Measurements from ENCODE around the gene MYCBPAP. TPM values are rescaled to one million over a fixed set of nuclear protein-coding genes. Genes with fewer than 3 reads are reported as not detected.

The MYCBPAP gene
- total RNA-seq, 1 experiment from 2014 or later: 0.52 TPM

DNA sequence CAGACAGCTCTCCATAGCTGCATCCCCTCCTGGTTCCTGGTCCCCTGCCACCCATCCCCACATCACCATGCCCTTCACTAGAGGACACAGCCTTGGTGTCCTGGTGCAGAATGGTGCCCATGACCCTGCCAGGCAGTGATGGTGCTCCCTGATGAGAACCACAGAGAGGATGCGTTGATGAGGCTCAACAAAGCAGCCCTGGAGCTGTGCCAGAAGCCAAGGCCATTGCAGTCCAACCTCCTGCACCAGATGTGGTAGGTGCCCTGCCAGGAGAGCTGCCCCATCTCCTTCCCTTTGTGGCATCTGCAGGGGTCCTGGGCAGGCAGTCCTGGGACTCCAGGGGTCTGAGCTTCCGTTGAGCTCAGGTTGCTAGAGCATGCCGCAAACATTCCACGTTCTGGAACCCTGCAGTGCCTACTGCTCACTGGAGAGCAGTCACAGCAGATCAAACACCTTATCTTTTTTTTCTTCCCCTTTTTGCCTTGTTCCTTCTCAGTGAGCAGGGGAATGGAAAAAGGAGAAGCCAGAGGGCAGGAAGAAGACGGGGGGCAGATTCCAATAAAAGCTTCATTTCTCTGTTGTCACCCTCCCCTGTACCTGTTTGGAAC lies 19.0 kb downstream of the MYCBPAP start:
- peaks cover 7% of the 10 kb centered on the region for H3K36me3 Mint-ChIP-seq (ENCODE audit: insufficient read depth, unreplicated experiment)
- H3K4me1 Mint-ChIP-seq (ENCODE audit: low read depth, unreplicated experiment): peaks cover 15% of the 10 kb centered on the region
- H3K27me3 Mint-ChIP-seq (ENCODE audit: unreplicated experiment): peaks cover 20% of the 10 kb centered on the region
- no peak for DNase-seq
- BruUV-seq (replicated peaks): no TSS peak
- intact Hi-C loops (cut with micrococcal nuclease; ENCODE audit: unreplicated experiment): no loop called here
- no peak overlapping the region for H3K27ac Mint-ChIP-seq (ENCODE audit: unreplicated experiment)
- CTCF ChIA-PET: interaction anchor here (0.6 kb wide), 1 partner anchor 232 kb away, joined by 6 read pairs; no protein-coding TSS in a partner anchor
- TF ChIP-seq CTCF (IDR thresholded peaks at IDR 0.05; ENCODE audit: unreplicated experiment): no peak
- no peaks in the 10 kb centered on the region for H3K9me3 Mint-ChIP-seq (ENCODE audit: low read depth, unreplicated experiment)
- no peak overlapping the region for H3K4me3 Mint-ChIP-seq (ENCODE audit: low read depth, unreplicated experiment)

- CTCF ChIA-PET: interaction anchor here (0.6 kb wide), 2 partner anchors 130 to 231 kb away, joined by 3 to 6 read pairs; no protein-coding TSS in a partner anchor
- no peaks in the 10 kb centered on the region for H3K9me3 Mint-ChIP-seq (ENCODE audit: low read depth, unreplicated experiment)
- H3K27ac Mint-ChIP-seq (ENCODE audit: unreplicated experiment): no peak overlapping the region
- BruUV-seq (replicated peaks): no TSS peak
- no peak for DNase-seq
- intact Hi-C loops (cut with micrococcal nuclease; ENCODE audit: unreplicated experiment): no loop called here
- TF ChIP-seq CTCF (IDR thresholded peaks at IDR 0.05; ENCODE audit: unreplicated experiment): no peak
- peaks cover 15% of the 10 kb centered on the region for H3K36me3 Mint-ChIP-seq (ENCODE audit: insufficient read depth, unreplicated experiment)
- H3K4me3 Mint-ChIP-seq (ENCODE audit: low read depth, unreplicated experiment): no peak overlapping the region
- peaks cover 20% of the 10 kb centered on the region for H3K27me3 Mint-ChIP-seq (ENCODE audit: unreplicated experiment)
- H3K4me1 Mint-ChIP-seq (ENCODE audit: low read depth, unreplicated experiment): peaks cover 16% of the 10 kb centered on the region
Measured at GRCh38 chr17:50527949-50528474, 19.8 kb downstream of the MYCBPAP start.

DNA sequence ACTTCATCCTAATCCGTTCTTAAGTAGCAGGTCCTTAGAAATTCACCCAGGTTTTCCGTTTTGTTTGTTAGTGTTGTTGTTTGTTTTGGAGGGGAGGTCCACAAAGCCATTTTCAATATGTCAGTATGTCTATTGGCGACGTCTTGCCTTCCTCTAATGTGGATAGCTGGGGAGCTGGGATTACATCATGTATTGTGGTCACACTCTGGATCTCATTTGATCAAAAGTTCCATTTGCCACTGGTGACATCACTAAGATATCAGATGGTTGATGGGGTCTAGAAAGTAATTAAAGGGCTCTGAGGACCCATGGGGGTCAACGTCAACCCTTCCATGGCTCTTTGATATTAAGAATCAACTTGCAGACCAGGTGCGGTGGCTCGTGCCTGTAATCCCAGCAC lies 21.6 kb downstream of the MYCBPAP start:
- intact Hi-C loops (cut with micrococcal nuclease; ENCODE audit: unreplicated experiment): loop anchor here (5.0 kb wide), 1 partner anchor 33 kb away; no protein-coding TSS in a partner anchor
- DNase-seq: no peak
- no peak for TF ChIP-seq CTCF (IDR thresholded peaks at IDR 0.05; ENCODE audit: unreplicated experiment)
- BruUV-seq (replicated peaks): no TSS peak
- peaks cover 34% of the 10 kb centered on the region for H3K4me1 Mint-ChIP-seq (ENCODE audit: low read depth, unreplicated experiment)
- H3K27ac Mint-ChIP-seq (ENCODE audit: unreplicated experiment): no peak overlapping the region
- peaks cover 20% of the 10 kb centered on the region for H3K27me3 Mint-ChIP-seq (ENCODE audit: unreplicated experiment)
- H3K4me3 Mint-ChIP-seq (ENCODE audit: low read depth, unreplicated experiment): no peak overlapping the region
- H3K36me3 Mint-ChIP-seq (ENCODE audit: insufficient read depth, unreplicated experiment): peaks cover 33% of the 10 kb centered on the region
- CTCF ChIA-PET: no interaction called here
- no peaks in the 10 kb centered on the region for H3K9me3 Mint-ChIP-seq (ENCODE audit: low read depth, unreplicated experiment)

GRCh38 chr17:50531428-50532025 lies 23.3 kb downstream of the MYCBPAP start:
- Mint-ChIP-seq H3K27me3 (ENCODE audit: unreplicated experiment) (peaks cover 20% of the 10 kb centered on the region), H3K4me1 (ENCODE audit: low read depth, unreplicated experiment) (peaks cover 47% of the 10 kb centered on the region), H3K36me3 (ENCODE audit: insufficient read depth, unreplicated experiment) (peaks cover 41% of the 10 kb centered on the region), H3K9me3 (ENCODE audit: low read depth, unreplicated experiment) (no peaks in the 10 kb centered on the region), H3K4me3 (ENCODE audit: low read depth, unreplicated experiment) (peak overlapping the region; percentile 85), H3K27ac (ENCODE audit: unreplicated experiment) (peak overlapping the region; percentile 63)
- no peak for DNase-seq
- CTCF ChIA-PET: interaction anchor here (0.7 to 1.1 kb wide), 2 partner anchors 16 to 388 kb away, joined by 6 read pairs; no protein-coding TSS in a partner anchor
- BruUV-seq (replicated peaks): no TSS peak
- intact Hi-C loops (cut with micrococcal nuclease; ENCODE audit: unreplicated experiment): loop anchor here (1.0 to 5.0 kb wide), 2 partner anchors 34 to 49 kb away; no protein-coding TSS in a partner anchor
- no peak for TF ChIP-seq CTCF (IDR thresholded peaks at IDR 0.05; ENCODE audit: unreplicated experiment)
